ENCODE data around the gene TXNDC2.
"Not testable (repeated sequence)": the region's sequence is repeated elsewhere in the genome, so short reads cannot be mapped to it uniquely, and the experiment has no call there.

TXNDC2 gene

DNA sequence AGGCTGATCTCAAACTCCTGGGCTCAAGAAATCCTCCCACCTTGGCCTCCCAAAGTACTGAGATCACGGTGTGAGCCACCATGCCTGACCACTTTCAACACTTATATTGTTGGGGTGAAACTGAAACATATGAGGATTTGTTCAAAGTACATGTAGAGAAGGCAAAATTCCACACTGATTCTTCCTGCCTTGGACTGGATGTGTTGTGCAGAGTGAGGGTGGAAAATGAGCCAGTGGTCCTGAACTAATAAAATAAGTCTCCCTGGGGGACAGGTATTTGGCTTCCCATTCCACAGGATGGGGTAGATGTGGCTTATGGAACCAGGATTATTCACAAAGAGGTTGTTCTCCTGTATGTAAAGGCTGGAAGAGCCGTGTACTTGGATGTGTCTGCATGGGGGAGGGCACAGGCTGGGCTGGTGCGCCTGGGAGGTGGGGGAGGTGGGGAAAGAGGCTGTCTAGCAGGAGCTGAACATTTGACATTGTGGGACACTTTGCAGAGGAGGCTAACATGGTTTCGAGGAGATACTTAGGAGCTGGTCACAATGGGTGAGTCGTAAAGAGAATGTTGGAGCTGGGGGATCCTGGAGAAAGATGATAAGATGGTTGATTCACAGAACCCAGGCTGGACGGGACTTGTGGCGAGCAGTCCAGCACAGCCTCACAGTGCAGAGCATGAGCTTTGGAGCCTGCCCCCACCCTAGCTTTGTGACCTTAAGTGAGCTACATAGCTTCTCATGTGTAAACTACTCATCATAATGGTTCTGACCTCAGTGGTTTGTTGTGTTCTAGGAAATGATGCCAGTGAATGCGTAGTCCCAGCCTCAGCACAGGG, at the start of gene TXNDC2:
TSS of gene TXNDC2 (plus strand) at position 804 of the 835 bp plus-strand sequence. CDS start 708 bp downstream, outside the sequence.
- no peak for ATAC-seq

DNA sequence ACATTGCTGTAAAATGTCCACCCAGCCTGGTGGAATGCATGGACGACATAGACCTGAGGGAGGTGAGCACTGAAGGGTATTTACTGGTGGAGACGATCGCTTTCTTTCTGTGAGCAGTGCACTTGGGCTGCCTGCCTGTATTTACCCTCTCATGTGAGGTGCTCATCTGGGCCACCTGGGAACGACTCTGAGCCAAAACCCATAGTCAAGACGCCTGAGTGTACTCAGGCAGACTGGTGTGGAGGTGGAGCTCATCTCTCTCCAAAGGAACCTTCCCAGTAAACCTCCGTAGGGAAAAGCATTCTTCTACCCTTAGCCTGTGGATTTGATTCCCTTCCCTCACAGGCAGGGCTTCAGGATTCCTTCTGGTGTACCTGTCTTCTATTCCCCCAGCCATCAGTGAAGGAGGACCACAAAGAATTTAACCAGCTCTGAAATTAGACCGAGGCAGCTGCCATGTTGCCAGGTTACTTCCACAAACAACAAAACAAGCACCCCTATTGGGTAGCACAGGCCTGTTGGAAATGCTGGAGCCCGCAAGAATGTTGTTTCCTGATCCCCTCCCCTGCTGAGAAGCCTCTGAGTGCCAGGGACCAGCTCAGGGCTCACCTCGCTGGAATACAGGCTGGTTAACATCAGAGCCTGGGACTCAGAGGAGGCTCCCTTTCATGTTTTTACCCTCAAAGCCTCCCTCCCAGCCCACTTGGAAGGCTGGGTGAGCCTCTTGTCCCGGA, 47.5 kb upstream of the TXNDC2 start:
- no peak for ATAC-seq

DNA sequence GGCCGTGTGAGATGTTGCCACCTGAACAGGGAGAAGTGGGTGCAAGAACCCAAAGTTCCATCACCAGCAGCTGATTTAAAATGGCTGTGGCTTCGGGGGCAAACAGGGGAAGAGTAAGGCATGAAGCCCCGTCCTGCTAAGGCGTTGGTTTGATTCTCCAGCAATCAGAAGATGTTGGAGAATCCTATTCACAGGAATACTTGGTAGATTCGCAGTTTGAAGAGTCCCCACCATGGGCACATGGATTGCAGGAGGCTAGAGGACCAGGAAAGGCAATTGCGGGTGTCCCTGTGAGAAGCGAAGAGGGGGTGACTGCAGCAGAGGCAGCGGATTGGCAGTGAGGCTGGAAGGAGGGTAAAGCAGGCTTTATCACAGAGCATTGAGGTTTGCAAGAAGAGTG, 46.6 kb upstream of the TXNDC2 start:
- ATAC-seq: no peak

- ATAC-seq: no peak
Measured at GRCh38 chr18:9839853-9840252, 45.9 kb upstream of the TXNDC2 start.

GRCh38 chr18:9841752-9842151, 44.0 kb upstream of the TXNDC2 start:
- no peak for ATAC-seq

GRCh38 chr18:9842448-9842847, 43.3 kb upstream of the TXNDC2 start:
- ATAC-seq: no peak

GRCh38 chr18:9845256-9845655, 40.5 kb upstream of the TXNDC2 start:
- no peak for ATAC-seq

DNA sequence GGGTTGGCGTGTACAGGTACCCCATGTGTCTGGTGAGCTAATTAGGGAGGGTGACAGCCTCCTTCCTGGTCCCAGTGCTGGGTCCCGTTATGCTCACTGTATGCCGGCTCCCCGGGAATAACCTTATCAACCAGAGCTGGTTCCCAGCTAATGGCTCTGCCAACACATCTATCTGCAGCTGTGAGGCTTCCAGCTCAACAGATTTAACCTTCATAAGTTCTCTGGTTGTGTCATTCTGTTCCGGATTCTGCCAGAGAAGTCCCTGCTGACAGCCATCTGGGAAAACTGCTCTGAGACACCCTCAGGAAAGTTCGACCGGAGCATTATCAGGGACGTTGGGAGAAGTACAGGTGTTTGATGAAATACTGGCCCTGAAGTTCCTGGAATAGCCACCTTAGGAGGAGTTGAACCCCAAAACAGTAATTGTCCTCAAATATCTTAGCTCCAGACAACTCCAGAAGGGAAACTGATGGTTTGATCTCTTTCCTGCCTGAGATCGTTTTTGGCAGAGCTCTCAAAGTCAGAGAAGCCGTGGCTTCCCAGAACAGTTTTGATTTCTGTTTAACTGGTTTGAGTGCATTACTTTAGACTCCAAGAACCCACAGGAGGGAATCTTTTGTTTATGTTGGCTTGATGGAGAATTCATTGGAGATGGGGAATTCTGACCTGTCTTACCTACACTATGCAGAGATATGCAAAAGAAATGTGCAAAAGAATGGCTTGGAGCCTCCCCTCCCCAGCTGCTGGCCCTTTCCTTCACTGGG, 39.4 kb upstream of the TXNDC2 start:
- ATAC-seq: no peak

- ATAC-seq: no peak
Measured at GRCh38 chr18:9848170-9848879, 37.4 kb upstream of the TXNDC2 start.

DNA sequence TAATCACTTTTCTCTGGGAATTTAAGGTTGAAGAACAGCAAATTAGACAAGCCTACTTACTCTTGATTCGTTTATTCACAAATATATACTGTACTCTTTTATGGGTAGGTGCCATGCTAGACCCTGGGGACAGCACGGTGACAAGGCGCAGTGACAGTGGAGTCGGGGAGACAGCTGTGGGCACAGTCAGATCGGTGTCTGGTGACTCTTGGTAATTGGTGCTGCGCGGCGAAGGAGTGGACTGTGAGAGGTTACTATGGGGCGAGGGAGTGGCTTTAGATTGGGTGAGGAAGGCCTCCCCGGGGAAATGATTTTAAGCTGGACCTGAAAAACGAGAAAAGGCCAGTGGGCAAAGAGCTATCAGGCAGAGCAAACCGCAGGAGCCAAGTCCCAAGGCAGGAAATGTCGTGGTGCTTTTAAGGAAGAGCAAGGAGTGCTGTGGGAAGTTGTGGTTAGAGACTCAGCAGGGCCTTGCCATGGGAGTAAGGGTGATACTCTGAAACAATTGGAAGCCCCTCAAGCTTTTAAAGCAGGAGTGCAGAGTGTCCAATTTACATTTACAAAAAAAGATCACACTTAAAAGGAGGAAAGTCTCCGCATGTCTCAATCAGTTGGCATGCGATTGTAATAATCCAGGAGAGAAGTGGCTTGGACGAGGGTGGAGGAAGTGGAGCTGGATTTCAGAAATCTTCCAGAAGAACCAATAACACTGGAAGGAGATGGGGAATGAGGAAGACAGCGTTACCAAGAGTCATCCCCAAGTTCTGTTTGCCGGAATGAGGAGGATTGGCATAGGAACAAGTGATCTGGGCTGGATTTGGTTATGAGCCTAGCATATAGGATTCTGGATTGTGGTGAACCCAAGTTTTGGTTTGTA, 36.1 kb upstream of the TXNDC2 start:
- no peak for ATAC-seq

DNA sequence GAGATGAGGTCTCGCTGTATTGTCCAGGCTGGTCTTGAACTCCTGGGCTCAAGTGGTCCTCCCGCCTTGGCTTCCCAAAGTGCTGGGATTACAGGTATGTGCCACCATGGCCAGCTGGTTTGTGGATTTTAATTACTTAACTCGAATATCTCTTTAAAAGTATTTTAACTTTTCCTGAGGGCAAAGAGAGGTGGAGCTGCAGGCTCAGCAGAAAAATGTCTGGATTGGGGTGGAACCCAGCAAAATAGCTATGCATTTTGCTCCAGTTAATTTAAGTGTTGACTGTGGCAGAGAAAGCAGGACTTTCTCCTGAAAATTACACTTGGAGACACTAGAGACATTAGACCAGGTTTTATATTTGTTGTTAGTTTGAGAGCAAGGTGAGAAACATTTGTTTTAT, 35.5 kb upstream of the TXNDC2 start:
- no peak for ATAC-seq

- no peak for ATAC-seq
Measured at GRCh38 chr18:9851511-9851910, 34.3 kb upstream of the TXNDC2 start.

GRCh38 chr18:9852266-9853081, 33.3 kb upstream of the TXNDC2 start:
- no peak for ATAC-seq

DNA sequence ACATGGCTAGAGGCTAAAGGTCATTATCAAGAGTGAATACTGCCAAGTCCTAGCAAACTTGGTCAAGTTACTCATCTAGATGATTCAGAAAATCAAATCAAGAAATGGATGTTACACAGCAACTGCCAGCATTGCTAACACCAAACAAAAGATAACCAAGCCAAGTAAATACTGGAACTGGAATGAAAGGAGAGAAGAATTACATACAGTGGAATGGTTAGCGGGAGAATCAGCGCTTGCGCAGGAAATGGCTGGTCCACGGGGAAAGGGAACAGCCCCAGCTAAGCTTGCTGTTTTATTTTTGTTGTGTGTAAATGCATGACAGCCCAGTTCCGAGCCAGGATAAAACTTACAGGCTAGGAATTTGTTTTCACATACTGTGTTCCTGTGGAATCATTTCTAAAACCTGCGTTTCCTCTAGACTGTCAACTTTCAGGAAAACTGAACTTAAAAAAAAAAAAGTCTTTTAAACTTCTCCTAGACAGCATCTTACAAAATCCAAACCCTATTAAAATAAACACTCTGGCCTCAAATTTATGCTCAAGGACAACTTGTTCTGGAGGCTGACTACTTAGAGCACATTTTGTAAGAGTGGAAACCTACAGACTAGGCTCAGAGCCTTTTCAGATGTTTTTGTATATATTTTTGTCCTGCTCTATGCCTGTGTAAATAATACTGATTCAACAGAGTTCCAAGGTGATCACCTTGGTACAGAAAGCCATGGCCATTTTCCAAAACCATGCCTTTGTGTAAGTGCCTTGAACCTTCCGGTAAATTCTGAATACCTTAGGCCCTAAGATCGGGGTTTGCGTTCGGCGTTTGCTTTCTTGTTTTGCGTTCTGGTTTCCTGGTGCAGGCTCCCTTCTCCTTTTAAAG, 30.7 kb upstream of the TXNDC2 start:
- no peak for ATAC-seq

GRCh38 chr18:9855681-9856080, 30.1 kb upstream of the TXNDC2 start:
- no peak for ATAC-seq

- ATAC-seq: no peak
Measured at GRCh38 chr18:9856092-9856491, 29.7 kb upstream of the TXNDC2 start.

GRCh38 chr18:9857479-9857998, 28.2 kb upstream of the TXNDC2 start:
- ATAC-seq: not testable (repeated sequence)

GRCh38 chr18:9858642-9859041, 27.1 kb upstream of the TXNDC2 start:
- no peak for ATAC-seq

DNA sequence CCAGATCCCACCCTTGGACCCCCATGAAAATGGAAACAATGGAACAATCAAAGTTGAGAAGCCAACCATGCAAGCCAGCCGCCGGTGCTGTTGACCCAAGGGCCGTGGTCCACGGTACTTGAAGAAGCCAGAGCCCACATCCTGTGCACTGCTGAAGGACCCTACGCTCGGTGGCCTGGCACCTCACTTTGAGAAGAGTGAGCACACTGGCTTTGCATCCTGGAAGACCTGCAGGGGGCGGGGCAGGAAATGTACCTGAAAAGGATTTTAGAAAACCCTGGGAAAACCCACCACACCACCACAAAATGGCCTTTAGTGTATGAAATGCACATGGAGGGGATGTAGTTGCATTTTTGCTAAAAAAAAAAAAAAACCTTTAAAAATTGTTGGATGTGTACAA, 26.5 kb upstream of the TXNDC2 start:
- no peak for ATAC-seq
